Vagina (tissue), 2 donors: Measurements from ENCODE around the gene RUNX2.

Source experiments
- CTCF ChIP-seq, 3 experiments: fragments of 450-650 bp in 2 of 3; fragments of 200-600 bp in 1 of 3; sonication (generic) in 1 of 3; IDR thresholded peaks; one replicate each; pipeline ENCODE4 v1.5.1; 2017 to 2019; ENCODE audit warnings: antibody characterized with exemption in 3 of 3, mild to moderate bottlenecking in 2 of 3, moderate library complexity in 2 of 3
- POLR2AphosphoS5 ChIP-seq, 2 donors: sonication (generic); formaldehyde crosslinking; IDR thresholded peaks; one replicate each; pipeline ENCODE4 v1.9.0; 2017; ENCODE audit warnings: antibody characterized with exemption in 2 of 2, mild to moderate bottlenecking in 2 of 2, low read depth in 1 of 2; ENCODE audit not compliant: insufficient read depth in 1 of 2

GRCh38 chr6:45696738-45697137 lies 368.6 kb downstream of the RUNX2 start:
- no peak for TF ChIP-seq CTCF (IDR thresholded peaks at IDR 0.05)
- no peak for TF ChIP-seq POLR2AphosphoS5 (IDR thresholded peaks at IDR 0.05; ENCODE audit: insufficient read depth in 1 of 2, low read depth in 1 of 2)
